ENCODE data around the gene PAOX. TPM values are rescaled to one million over a fixed set of nuclear protein-coding genes. Genes with fewer than 3 reads are reported as not detected.

PAOX gene
- total and polyA plus RNA-seq, 2 donors (not counting 1 experiment from before 2014, with no cell fraction given) = 21.1 to 24.9 TPM

- 89% methylated on average over 41 of the region's 41 CpGs for WGBS (ENCODE audit: insufficient coverage)
- H3K9me3 Mint-ChIP-seq (ENCODE audit: insufficient read depth) = no peaks in the 10 kb centered on the region
- Histone ChIP-seq H3K4me2 (replicated peaks; ENCODE audit: low read depth, low read length, poor library complexity, severe bottlenecking) (no peak overlapping the region), H3K9me3 (ENCODE audit: control extremely low read depth in 1 of 3, control insufficient read depth in 2 of 3, insufficient read depth in 1 of 3, low read length in 2 of 3) (peaks cover 0 to 17% (median 0%) of the 10 kb centered on the region in 3 donors), H3K36me3 (replicated peaks in 1 of 2; ENCODE audit: control extremely low read depth in 1 of 2, control insufficient read depth in 1 of 2, extremely low read depth in 1 of 2, insufficient read depth in 2 of 2, low read length in 1 of 2) (peaks cover 0 to 10% of the 10 kb centered on the region in 2 experiments), H3K9ac (ENCODE audit: low read length) (no peak overlapping the region), H3K4me1 (ENCODE audit: control insufficient read depth in 2 of 2, insufficient read depth in 2 of 2, low read length in 2 of 2) (peaks cover 20 to 39% of the 10 kb centered on the region in 2 donors), H3K79me2 (ENCODE audit: control insufficient read depth, insufficient read depth, low read length) (peaks cover 24% of the 10 kb centered on the region), H3K4me3 (ENCODE audit: control extremely low read depth in 1 of 5, extremely low read depth in 1 of 5, insufficient read depth in 1 of 5, low read depth in 2 of 5, low read length in 4 of 5) (no peak overlapping the region), H3K27ac (ENCODE audit: low read length in 2 of 2) (no peak overlapping the region), H2AFZ (ENCODE audit: insufficient read depth, low read depth, low read length, poor library complexity, severe bottlenecking) (no peak overlapping the region), H3K27me3 (replicated peaks in 1 of 4; ENCODE audit: control extremely low read depth in 1 of 4, control insufficient read depth in 3 of 4, insufficient read depth in 4 of 4, low read length in 3 of 4) (no peaks in the 10 kb centered on the region), H4K20me1 (ENCODE audit: control insufficient read depth, insufficient read depth, low read length, poor library complexity, severe bottlenecking) (peaks cover 21% of the 10 kb centered on the region)
- intact Hi-C loops (cut with micrococcal nuclease) = loop anchor here (1.0 to 5.0 kb wide), 4 partner anchors 15 to 51 kb away; partner anchors contain the start of genes ECHS1, MTG1, TUBGCP2 and ZNF511
- peak overlapping the region; percentile 53 for H3K4me3 Mint-ChIP-seq
- CTCF ChIA-PET = interaction anchor here (1.0 to 3.6 kb wide), 5 partner anchors 12 to 161 kb away, joined by 3 to 18 read pairs (median 3); partner anchors contain the start of gene MTG1
- no peak overlapping the region for H3K27ac Mint-ChIP-seq
- no peak for TF ChIP-seq EZH2 (IDR thresholded peaks at IDR 0.05; ENCODE audit: borderline replicate concordance, insufficient read depth, low read depth, low read length, poor library complexity, severe bottlenecking)
- TF ChIP-seq, protein P1, sequence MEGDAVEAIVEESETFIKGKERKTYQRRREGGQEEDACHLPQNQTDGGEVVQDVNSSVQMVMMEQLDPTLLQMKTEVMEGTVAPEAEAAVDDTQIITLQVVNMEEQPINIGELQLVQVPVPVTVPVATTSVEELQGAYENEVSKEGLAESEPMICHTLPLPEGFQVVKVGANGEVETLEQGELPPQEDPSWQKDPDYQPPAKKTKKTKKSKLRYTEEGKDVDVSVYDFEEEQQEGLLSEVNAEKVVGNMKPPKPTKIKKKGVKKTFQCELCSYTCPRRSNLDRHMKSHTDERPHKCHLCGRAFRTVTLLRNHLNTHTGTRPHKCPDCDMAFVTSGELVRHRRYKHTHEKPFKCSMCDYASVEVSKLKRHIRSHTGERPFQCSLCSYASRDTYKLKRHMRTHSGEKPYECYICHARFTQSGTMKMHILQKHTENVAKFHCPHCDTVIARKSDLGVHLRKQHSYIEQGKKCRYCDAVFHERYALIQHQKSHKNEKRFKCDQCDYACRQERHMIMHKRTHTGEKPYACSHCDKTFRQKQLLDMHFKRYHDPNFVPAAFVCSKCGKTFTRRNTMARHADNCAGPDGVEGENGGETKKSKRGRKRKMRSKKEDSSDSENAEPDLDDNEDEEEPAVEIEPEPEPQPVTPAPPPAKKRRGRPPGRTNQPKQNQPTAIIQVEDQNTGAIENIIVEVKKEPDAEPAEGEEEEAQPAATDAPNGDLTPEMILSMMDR (IDR thresholded peaks at IDR 0.05) = no peak
- peaks cover 30% of the 10 kb centered on the region for H3K4me1 Mint-ChIP-seq
- DNase-seq (no peak), ATAC-seq (ENCODE audit: low read depth) (no peak)
- H3K27me3 Mint-ChIP-seq = no peaks in the 10 kb centered on the region
- POLR2A ChIA-PET = interaction anchor here (1.0 to 1.7 kb wide), 2 partner anchors 15 to 33 kb away, joined by 5 to 11 read pairs; partner anchors contain the start of gene ECHS1
Observed at GRCh38 chr10:133358162-133358924, 20.7 kb upstream of the PAOX start.

- peaks cover 21% of the 10 kb centered on the region for H4K20me1 ChIP-seq (ENCODE audit: control insufficient read depth, insufficient read depth, low read length, poor library complexity, severe bottlenecking)
- no peaks in the 10 kb centered on the region for H3K27me3 ChIP-seq (replicated peaks in 1 of 4; ENCODE audit: control extremely low read depth in 1 of 4, control insufficient read depth in 3 of 4, insufficient read depth in 4 of 4, low read length in 3 of 4)
- ChIA-PET CTCF (interaction anchor here (1.0 to 3.6 kb wide), 3 partner anchors 11 to 161 kb away, joined by 3 to 18 read pairs (median 3); no protein-coding TSS in a partner anchor), POLR2A (interaction anchor here (1.3 kb wide), 1 partner anchor 16 kb away, joined by 3 read pairs; no protein-coding TSS in a partner anchor)
- peaks cover 0 to 17% (median 0%) of the 10 kb centered on the region in 3 donors for H3K9me3 ChIP-seq (ENCODE audit: control extremely low read depth in 1 of 3, control insufficient read depth in 2 of 3, insufficient read depth in 1 of 3, low read length in 2 of 3)
- H3K9ac ChIP-seq (ENCODE audit: low read length) = no peak overlapping the region
- ATAC-seq (ENCODE audit: low read depth) (no peak), DNase-seq (no peak)
- peak overlapping the region; percentile 53 for H3K4me3 Mint-ChIP-seq
- no peak overlapping the region for H3K27ac ChIP-seq (ENCODE audit: low read length in 2 of 2)
- no peak overlapping the region for H3K4me2 ChIP-seq (replicated peaks; ENCODE audit: low read depth, low read length, poor library complexity, severe bottlenecking)
- no peaks in the 10 kb centered on the region for H3K9me3 Mint-ChIP-seq (ENCODE audit: insufficient read depth)
- peaks cover 0 to 10% of the 10 kb centered on the region in 2 experiments for H3K36me3 ChIP-seq (replicated peaks in 1 of 2; ENCODE audit: control extremely low read depth in 1 of 2, control insufficient read depth in 1 of 2, extremely low read depth in 1 of 2, insufficient read depth in 2 of 2, low read length in 1 of 2)
- WGBS (ENCODE audit: insufficient coverage) = 95% methylated on average over 10 of the region's 11 CpGs
- peaks cover 24% of the 10 kb centered on the region for H3K79me2 ChIP-seq (ENCODE audit: control insufficient read depth, insufficient read depth, low read length)
- H3K27ac Mint-ChIP-seq = no peak overlapping the region
- no peak for TF ChIP-seq EZH2 (IDR thresholded peaks at IDR 0.05; ENCODE audit: borderline replicate concordance, insufficient read depth, low read depth, low read length, poor library complexity, severe bottlenecking)
- TF ChIP-seq, protein P1 (IDR thresholded peaks at IDR 0.05) = no peak
- H3K27me3 Mint-ChIP-seq = no peaks in the 10 kb centered on the region
- peaks cover 20 to 39% of the 10 kb centered on the region in 2 donors for H3K4me1 ChIP-seq (ENCODE audit: control insufficient read depth in 2 of 2, insufficient read depth in 2 of 2, low read length in 2 of 2)
- no peak overlapping the region for H2AFZ ChIP-seq (ENCODE audit: insufficient read depth, low read depth, low read length, poor library complexity, severe bottlenecking)
- H3K4me3 ChIP-seq (ENCODE audit: control extremely low read depth in 1 of 5, extremely low read depth in 1 of 5, insufficient read depth in 1 of 5, low read depth in 2 of 5, low read length in 4 of 5) = no peak overlapping the region
- intact Hi-C loops (cut with micrococcal nuclease) = loop anchor here (1.0 to 5.0 kb wide), 4 partner anchors 14 to 52 kb away; partner anchors contain the start of genes ECHS1, MTG1, TUBGCP2 and ZNF511
- peaks cover 30% of the 10 kb centered on the region for H3K4me1 Mint-ChIP-seq
Observed at GRCh38 chr10:133358925-133359310, 20.1 kb upstream of the PAOX start.
